HG02981 (cell line): ENCODE data around the gene GTF2IRD1.
"Not testable (repeated sequence)": the region's sequence is repeated elsewhere in the genome, so short reads cannot be mapped to it uniquely, and the experiment has no call there.

Experiments used
- ATAC-seq: cut with Tn5 transposase; IDR thresholded peaks from one replicate; pipeline ENCODE4 v1.9.1; 2021; ENCODE audit warnings: mild to moderate bottlenecking, moderate library complexity; ENCODE audit not compliant: unreplicated experiment

GTF2IRD1 gene

DNA sequence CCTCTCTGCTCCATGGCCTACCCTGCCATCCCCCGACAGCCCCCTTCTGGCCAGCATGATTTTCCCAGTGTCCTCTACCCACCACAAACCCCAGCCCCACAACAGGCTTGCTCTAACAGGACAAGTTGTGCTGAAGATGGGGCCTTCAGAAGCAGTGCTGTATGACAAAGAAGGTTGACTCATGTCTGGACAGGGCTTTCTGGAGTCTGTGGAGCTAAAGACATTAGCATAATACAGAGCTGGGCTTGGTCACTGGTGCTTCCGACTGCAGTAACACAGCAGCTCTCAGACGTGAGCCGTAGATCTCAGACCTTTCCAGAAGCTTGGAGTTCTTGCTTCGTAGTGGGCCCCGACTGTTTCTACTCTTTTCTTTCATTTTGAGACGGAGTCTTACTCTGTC is 100.5 kb downstream of the GTF2IRD1 start:
- ATAC-seq = no peak

DNA sequence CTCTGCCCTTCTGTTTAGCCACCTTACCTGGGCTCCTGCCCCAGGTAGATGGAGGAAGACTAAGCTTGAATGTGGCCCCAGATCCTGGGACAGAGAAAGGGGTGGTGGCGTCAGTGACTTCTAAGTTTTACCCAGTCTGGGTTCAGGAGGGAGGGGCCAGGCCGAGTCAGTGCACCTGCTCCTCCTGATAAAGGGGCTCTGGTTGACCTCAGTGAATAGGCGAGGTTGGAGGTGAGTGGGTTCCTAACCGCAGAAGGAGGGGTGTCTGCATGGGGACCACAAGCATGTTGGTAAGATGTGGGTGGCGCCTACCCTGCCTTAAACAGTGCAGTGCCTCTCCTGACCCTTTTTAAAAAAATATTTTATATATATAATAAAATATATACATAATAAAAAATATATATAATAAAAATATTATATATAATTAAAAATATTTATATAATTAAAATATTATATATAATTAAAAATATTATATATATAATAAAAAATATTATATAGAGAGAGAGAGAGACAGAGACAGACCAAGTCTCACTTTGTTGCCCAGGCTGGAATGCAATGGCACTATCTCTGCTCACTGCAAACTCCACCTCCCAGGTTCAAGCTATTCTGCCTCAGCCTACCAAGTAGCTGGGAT is 106.5 kb downstream of the GTF2IRD1 start:
- ATAC-seq = no peak

DNA sequence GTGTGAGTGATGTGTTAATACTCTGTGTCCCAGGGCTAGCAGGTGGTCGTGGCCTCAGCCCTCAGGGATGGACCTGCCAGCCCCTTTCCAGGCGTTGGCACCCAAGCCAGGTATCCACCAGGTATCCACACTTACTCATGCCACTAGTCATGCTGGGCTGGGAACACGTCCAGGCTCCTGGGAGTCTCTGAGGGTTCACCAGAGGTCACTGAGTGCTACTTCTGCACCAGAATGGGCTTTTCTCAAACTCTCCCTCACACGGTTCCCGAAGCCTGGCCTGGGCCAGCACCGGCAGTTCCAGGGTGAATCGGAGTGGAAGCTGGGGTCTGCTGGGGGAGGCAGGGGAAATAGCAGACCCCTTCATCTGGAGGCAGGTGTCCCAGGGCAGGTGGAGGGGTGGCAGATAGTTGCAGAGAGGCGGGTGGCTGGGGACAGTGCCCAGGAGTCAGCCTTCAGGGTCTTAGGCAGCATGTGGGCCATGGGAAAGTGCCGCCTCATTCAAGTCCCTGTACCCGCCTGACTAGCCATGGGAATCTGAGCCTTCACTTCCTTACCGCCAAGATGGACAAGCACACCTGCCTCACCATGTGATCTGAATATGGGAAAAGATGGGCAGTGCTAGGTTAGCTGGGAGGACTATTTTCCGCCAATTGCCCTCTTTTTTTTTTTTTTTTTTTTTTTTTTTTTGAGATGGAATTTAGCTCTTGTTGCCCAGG is 108.3 kb downstream of the GTF2IRD1 start:
- no peak for ATAC-seq

DNA sequence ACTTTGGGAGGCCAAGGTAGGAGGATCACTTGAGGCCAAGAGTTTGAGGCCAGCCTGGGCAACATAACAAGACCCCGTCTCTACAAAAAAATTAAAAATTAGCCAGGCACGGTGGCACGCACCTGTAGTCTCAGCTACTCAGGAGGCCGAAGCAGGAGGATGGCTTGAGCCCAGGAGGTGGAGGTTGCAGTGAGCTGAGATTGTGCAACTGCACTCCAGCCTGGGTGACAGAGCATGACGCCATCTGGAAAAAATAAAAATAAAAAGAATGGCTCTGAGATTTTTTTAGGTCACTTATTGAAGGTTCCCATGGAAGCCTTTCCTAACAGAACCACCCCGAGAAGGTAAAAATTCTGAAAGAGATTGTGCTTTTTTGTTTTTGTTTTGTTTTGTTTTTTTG is 109.9 kb downstream of the GTF2IRD1 start:
- ATAC-seq = not testable (repeated sequence)

DNA sequence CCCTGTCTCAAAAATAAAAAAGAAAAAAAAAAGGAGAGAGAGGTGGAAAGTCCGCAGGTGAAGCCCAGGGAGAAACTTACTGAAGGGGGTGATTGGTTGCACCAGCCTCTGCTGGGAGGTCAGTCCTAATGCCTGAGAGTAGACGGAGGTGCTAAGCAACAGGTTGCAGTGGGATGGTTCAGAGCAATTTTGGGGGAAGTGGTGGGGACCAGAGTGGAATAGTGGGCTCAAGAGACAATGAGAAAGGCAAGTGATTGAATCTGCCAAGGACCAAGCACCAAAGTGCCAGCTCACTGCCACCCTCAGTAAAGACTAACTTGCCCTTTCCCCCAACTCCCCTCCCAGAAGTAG is 113.6 kb downstream of the GTF2IRD1 start:
- no peak for ATAC-seq

DNA sequence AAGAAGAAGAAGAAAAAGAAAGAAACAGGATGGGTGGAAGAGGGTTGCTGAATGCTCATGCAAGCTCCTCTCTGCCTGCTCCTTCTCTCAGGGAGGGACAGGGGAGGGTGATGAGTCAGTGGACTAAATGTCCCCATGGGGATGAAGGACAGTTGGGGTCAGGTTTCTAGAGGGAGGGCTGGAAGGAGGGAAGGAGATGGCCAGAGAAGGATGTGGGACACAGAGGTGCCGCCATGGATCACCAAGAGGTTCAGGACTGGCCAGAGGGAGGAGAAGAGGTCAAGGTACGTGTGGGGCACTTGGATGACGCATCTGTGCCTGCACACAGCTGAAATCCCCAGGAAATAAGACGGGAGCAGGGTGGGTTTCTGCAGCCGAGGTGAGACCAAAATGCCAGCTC is 115.0 kb downstream of the GTF2IRD1 start:
- ATAC-seq = no peak

DNA sequence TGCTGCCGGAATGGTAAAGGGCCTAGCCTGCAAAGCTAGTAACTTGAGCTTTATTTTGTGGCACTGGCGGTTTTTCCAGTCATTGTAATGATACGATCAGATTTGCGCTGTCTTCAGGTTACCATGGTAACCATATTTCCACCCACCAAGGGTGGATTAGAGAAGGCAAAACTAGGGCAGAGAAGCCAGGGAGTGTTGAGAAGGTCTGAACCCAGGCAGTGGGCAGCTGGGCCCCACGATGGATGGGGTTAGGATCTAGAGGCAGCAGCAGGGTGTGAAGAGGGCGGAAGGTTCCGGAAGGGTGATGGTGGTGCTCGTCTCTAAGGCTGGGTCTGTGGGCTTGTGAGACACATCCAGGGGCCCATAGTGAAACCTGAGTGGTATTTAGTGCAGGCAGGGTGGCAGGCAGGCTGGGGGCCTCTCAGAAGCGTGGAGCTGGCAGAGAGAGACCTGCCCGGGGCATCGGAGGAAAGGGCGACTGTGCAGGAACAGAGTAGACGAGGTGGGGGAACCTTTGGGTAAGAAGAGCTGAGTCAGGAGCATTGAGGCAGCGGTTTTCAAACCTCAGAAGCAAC is 115.9 kb downstream of the GTF2IRD1 start:
- ATAC-seq = no peak

DNA sequence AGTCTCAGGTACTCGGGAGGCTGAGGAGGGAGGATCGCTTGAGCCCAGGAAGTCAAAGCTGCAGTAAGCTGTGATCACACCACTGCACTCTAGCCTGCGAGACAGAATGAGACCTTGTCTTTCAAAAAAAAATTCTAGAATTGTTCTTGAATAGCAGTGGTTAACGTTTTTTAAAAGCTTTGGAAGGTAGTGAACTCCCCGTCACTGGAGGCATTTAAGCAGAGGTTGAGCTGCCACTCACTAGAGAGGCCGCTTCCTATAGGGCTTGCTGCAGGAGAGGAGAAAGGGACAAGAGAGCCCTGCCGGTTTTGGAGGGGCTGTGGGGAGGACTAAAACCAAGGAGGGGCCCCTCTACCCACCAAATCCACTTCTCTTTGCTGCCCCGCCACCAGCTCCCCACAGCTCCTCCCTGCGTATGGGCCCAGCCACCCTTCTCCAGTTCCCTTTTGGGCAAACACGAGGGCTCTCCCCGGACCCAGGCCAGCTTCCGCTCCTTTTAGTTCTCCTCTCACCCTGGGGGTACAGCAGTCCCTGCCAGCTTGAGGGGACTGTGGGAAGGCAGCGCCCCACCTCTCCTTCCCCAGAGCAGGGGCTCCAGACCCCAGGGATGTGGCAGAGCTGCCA is 116.9 kb downstream of the GTF2IRD1 start:
- ATAC-seq = no peak

DNA sequence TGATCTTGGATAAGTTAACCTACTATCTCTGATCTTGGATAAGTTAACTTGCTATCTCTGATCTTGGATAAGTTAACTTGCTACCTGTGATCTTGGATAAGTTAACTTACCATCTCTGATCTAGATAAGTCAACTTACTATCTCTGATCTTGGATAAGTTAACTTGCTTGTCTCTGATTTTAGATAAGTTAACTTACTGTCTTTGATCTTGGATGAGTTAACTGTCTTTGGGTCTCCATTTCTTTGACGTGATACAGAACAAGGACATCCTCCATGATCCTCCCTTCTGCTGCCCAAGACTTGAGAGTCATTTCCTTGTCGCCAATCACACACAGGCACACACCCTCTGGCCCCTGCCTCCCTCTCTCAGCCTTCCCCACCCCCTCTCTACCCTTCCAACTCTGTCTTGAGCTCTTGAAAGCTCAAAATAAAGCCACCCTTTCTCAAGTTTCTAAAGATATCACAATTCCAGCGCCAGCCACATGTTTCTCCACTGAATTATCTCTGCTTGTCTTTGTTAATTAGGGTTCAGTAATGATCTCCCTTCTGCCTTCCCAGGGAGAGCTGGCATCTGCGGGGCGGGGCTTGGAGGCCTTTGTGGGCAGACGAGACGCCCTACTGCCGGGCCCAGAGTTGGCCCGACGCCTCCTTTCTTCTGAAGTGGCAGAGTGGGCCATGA is 118.7 kb downstream of the GTF2IRD1 start:
- no peak for ATAC-seq

DNA sequence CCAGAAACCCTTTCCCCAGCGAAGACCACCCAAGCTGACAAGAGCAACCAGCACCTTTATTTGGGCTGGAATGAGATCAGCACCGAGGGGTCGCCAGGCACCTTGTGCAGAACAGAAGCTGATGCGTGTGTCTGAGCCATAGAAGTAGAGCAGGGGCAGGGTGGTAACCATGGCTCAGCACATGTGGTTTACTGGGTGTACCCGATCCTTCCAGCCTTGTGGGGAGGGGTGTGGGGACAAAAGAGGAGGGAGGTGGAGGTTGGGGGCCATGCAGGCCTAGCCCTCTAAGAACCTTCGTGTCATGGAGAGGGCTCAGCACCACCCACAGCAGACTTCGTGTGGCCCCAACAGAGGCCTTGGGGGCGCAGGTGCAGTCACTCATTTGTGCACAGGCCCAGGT is 119.8 kb downstream of the GTF2IRD1 start:
- ATAC-seq = no peak

DNA sequence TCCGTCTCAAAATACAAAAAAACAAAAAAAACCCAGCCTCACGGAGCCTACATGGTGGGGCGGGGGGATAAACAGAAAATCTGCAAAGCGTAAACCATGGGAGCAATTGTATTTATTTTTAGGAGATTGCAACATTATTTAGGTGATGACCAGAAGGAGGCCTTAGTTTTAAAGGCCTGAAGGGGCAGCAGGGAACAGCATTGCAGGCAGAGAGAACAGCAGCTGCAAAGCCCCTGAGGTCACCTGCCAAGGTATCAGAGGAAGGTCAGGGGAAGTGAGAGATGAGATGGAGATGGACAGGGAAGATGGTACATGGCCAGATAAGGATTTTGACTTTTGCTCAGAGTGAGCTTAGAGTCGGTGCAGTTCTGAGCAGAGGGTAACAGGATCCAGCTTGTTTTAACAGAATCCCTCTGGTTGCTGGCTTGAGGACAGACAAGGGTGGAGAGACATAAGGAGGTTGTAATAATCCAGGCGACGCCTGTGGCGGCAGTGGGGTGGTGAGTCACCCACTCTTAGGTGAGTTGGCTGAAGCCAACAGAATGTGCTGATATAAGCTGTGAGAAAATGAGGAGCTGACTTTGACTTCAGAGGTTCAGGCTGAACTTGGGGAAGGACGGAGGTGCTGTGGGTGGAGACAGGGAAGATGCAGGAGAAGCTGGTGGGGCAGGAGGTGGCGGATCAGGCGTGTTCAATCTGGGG is 121.5 kb downstream of the GTF2IRD1 start:
- ATAC-seq = no peak

DNA sequence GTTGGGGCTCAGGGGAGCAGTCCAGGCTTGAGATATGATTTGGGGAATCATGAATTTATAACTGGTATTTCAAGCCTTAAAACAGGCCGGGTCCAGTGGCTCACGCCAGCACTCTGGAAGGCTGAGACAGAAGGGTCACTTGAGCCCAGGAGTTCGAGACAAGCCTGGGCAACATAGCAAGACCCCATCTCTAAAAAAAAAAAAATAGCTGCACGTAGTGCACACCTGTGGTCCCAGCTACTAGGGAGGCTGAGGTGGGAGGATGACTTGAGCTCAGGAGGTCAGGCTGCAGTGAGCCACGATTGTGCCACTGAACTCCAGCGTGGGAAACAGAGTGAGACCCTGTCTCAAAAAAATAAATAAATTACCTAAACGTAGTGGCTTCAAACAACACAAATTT is 122.1 kb downstream of the GTF2IRD1 start:
- ATAC-seq = no peak

DNA sequence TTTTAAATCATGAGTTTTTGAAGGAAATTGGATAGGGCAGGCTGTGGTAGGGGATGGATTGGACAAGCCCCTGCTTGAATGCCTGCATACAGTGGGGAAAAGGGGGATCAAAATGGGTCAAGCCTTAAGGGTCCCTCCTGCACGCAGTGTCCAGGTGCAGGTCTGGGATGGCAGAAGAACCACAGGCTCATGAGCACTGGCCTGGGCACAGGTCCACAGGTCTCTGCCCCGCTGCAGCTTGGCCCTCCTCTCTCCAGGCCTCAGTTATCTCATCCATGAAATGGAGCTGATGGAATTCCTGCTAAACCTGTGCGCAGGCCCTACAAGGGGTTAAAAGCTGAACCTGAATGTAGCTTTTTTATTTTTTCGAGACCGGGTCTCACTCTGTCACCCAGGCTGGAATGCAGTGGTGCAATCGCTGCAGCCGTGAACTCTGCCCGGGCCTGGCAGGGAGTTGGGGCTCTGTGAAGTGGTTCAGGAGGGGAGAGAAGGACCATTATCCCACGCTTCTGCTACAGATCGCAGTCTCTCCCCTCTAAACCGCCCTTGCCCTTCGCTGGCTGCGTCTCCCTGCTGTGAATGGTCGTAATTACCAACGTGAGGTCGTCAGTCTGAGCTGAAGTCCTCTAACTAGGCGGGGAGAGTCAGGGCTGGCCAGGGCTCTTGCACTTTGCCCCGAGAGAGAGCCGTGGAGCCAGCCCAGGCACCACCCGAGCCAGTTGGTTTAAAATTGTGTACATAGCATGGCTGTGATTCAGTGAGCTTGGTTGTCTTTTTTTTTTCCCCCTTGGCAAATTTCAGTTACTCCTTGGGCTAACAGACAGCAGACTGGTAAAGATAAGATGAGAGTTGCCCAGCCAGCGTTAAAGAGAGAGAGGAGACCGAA is 126.3 kb downstream of the GTF2IRD1 start:
- ATAC-seq = no peak

DNA sequence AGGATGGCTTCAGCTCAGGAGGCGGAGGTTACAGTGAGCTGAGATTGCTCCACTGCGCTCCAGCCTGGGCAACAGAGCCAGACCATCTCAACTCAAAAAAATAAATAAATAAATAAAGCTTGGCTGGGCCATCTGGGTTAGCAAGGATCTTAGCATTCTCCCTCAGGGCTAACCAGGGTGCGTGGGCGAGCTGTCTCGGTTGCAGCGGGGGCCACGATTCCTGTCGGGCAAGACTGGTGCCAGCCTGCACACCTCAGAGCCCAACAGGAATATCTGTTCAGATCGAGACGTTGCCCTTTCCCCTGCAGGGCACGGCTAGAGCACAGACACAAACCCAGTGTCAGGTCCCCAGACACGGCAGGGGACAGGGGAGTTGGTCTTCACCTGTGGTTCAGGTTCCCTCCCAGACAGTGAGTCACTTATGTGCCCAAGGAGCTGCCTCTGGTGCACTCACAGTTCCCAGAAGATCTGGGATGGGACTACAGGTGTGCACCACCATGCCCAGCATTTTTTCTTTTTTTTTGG is 128.3 kb downstream of the GTF2IRD1 start:
- no peak for ATAC-seq

DNA sequence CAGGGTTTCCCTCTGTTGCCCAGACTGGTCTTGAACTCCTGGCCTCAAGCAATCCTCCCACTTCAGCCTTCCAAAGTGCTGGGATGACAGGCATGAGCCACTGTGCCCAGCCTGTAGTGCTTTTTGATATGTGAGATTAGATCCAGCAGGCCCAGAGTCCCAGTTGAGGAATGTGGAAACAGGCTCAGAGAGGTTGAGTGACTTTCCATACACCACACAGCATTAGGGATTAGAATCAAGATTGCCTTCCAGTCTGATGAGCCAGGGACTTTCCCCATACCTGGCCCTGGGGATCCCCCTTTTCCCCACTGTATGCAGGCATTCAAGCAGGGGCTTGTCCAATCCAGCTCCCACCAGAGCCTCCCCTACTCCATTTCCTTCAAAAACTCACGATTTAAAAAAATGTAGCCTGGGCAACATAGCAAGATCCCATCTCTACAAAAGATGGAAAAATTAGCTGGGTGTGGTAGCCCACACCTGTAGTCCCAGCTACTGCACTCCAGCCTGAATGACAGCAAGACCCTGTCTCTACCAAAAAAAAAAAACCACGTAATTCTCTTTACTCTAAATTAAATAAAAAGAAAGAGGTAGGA is 128.8 kb downstream of the GTF2IRD1 start:
- no peak for ATAC-seq

DNA sequence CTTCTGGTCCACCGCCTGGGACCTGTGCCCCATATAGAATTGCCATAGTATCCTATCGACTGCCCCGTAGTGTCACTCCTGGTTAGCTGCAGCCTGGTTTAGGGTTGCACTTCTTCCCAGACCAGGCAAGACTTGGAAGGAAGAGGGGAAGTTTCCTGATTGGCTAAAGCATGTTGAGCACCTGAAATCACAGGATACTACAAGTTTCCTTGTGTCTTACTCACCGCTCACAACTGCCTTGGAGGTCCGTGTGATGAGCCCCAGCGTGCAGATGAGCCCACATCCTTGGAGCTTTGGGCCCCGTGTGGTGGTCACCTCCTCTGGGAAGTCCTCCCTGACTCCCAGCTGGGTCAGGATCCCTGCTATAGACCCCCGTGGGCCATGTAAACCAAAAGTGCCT is 129.9 kb downstream of the GTF2IRD1 start:
- ATAC-seq = no peak

DNA sequence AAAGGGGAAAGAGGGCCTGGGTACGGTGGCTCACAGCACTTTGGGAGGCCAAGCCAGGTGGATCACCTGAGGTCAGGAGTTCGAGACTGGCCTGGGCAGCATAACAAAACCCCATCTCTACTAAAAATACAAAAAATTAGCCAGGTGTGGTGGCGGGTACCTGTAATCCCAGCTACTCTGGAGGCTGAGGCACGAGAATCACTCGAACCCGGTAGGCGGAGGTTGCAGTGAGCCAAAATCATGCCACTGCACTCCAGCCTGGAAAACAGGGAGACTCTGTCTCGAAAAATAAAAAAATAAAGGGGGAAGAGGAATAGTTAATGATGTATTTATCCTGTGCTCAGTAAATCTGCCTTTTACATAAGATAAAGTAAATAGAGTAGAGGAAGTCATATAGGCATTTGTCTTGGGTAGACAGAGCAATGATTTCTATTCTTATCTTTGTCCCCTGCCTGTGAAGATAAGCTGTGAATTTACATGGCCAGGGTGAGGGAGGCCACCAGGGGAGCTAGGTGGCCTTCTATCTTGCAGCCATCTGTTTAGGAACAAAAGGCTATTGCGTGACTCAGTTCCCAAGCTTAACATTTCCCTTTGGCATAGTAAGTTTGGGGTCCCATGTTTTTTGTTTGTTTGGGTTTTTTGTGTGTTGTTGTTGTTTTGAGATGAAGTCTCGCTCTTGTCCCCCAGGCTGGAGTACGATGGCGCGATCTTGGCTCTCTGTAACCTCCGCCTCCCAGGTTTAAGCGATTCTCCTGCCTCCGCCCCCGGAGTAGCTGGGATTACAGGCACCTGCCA is 130.7 kb downstream of the GTF2IRD1 start:
- no peak for ATAC-seq

DNA sequence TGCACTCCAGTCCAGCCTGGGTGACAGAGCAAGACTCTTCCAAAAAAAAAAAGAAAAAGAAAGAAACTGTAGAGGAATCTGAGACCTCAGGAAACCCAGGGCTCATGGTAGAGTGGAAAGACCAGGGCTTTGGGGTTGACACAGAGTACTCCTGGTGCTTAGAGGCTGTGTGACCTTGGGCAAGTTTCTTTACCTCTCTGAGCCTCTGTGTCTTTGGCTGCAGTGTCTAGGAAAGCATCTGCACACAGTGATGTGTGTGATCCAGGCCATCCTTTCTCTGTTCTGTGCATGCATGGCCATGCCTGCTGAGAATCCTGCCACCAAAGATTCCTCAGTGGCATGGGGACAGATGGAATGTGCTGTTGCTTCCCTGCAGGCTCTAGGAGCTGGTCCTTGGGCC is 132.1 kb downstream of the GTF2IRD1 start:
- ATAC-seq = no peak
